Stimulated activated CD8-positive, alpha-beta memory T cell treated with anti-CD3 and anti-CD28 coated beads, Interleukin-12 subunit alpha, Interleukin-12 subunit beta, amount 100 ng/mL, for 1 hour (primary cell): ENCODE results near the gene CCDC185.
"Not testable (repeated sequence)": the region's sequence is repeated elsewhere in the genome, so short reads cannot be mapped to it uniquely, and the experiment has no call there.

Experiments
- DNase-seq: peaks from one replicate; pipeline ENCODE4 v3.0.0-alpha.2; 2020; ENCODE audit warnings: low read depth

CCDC185 gene

DNA sequence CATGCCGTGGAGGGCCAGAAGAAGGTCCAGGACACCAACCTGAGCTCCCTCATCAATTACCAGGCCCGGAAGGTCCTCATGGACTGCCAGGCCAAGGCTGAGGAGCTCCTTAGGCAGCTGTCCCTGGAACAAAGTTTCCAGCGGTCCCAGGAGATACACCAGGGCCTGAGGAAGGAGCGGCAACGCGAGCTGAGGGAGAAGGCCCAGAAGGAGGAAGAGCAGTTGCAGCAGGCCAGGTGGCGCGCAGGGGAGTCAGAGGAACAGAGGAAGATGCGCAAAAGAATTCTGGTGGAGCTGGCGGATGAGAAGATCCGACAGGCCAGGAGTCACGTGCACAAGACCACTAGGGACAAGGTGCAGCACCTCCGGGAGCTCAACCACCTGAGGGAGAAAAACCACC lies 1.5 kb downstream of the CCDC185 start:
- no peak for DNase-seq

DNA sequence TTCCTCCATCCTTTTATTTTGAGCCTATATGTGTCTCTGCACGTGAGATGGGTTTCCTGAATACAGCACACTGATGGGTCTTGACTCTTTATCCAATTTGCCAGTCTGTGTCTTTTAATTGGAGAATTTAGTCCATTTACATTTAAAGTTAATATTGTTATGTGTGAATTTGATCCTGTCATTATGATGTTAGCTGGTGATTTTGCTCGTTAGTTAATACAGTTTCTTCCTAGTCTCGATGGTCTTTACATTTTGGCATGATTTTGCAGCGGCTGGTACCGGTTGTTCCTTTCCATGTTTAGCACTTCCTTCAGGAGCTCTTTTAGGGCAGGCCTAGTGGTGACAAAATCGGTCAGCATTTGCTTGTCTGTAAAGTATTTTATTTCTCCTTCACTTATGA lies 6.2 kb downstream of the CCDC185 start:
- DNase-seq = not testable (repeated sequence)

DNA sequence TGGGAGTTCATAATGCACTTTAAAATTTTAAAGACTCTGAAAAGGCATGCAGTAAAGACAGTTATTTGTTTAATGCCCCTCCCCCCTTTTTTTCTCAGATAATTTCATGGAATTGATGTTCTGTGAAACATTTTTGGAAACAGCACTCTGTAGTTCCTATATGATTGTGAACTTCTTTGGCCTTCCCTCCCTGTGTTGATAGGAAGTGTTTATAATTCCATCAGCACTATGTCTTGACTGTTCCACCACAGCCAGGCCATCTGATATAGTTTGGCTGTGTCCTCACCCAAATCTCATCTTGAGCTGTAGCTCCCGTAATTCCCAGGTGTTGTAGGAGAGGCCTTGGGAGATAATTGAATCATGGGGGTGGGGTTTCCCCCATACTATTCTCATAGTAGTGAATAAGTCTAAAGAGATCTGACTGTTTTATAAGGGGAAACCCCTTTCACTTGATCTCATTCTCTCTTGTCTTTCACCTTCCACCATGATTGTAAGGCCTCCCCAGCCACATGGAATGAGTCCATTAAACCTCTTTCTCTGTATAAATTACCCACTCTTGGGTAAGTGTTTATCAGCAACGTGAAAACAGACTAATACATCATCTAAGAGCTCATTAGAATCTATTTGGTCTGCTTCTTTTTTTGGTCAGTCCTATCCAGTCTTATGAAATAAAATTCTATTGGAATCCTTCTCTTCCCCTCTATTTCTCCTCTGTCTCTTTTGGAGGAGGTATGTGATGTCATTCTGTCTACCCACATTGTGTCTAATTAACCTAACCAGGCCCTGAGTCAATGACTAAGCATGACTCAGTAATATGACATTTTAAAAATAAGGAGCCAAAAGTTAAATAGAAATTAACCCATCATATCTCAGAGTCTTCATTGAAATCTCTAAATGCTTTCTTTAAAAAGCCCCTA lies 8.9 kb downstream of the CCDC185 start:
- no peak for DNase-seq

DNA sequence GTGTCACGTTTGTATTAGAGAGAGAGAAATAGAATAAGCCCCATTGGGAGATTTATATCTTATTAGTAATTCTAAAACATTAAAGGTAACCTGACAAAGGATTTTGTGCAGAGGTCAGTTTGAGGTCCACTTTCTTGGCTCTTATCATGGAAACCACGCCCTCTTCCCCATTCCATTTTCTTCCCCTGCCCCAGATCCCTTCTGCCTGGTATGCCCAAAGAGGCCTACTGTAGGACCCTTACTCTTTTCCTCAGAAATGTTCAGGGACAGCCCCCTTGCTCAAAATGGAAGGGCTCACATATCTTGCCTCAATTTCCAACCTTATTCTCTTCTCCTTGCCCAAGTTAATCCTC lies 9.6 kb downstream of the CCDC185 start:
- DNase-seq = no peak

DNA sequence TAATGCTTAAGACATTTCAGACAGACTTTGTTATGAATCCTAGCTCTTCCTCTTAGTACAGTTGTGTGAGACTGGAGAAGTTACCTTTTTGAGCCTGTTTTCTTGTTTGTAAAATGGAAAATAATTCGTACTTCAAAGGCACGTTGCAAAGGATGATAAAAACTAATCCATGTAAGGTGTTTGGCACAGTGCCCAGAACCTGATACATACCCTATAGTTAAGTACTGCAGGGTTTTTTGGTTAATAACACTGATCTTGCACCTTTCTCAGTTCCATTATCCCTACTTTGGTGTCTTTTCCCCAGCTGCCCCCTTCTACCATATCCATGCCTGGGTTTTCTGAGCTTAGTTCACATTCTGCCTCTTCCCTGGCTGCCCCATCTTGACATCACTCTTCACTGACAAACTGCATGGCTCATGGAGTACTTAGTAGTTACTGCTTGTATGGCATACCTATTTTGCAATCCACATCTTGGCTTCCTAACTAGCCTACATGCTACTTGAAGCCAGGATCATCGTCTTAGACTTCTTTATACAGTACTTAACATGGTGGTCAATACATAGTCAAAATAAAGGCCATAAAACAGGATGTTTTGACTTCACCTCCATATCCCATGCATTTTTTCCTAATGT lies 10.1 kb downstream of the CCDC185 start:
- no peak for DNase-seq

DNA sequence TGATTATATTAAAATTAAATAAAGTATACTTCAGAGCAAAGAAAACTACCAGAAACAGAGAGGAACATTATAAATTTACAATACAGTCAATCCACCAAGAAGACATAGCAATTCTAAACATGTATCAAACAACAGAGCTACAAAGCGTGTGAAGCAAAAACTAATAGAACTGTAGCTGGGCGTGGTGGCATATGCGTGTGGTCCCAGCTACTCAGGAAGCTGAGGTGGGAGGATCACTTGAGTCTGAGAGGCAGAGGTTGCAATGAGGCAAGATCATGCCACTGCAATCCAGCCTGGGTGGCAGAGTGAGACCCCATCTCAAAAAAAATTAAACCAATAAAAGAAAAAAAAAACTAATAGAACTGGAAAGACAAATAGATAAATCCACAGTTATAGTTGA lies 12.3 kb downstream of the CCDC185 start:
- no peak for DNase-seq

DNA sequence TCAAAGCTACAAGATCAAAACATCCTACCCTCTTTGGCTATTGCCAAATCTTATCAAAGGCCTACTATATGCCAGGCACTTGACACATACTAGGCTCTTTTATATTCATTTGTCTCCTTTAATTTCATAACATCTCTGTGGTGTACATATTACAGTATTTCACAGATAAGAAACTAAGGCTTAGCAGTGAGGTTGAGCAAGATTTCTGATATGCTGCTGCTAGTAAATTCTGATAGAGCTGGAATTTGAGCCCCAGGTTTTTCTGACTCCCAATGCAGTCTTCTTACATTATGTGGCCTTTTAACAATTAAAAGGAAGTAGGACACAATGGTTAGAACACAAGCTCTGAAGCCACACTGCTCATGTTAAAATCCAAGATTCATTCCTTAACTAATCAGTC lies 16.8 kb downstream of the CCDC185 start:
- DNase-seq = no peak

DNA sequence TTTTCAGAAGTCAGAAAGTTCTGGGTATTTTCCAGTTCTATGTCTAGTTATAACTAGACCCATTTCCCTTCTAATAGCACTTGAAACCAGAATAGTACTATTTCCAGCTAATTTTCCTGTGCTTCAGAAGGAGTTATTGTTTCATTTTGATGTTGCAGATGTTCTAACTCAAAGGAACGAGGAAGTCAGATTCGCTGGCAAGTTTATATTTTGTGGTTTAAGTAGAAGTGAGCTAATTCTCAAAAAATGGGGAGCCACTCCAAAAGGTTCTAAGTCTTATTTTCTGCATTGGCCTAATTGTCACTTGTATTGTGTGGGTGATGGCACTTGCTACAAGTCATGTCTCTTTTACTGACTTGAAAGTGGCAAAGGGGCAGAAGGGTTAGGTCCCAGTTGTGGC lies 18.1 kb downstream of the CCDC185 start:
- no peak for DNase-seq

DNA sequence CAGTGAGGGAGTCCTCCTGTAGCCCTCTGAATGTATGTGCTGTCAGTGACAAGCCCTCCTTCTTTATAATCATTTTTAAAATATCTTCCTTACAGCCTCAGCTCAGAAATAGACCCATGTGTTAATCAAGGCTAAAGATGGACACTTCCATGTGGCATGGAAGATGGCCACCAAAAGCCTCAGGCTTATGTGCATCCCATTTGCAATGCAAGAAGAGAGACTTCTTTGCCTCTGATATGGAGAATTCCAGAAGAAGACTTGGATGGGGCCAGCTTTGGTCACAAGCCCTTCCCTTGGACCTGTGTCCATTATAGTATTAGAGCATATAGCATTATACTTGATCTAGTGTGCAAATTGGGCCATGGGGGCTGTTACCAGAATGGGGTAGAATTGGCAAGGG lies 18.5 kb downstream of the CCDC185 start:
- DNase-seq = no peak

DNA sequence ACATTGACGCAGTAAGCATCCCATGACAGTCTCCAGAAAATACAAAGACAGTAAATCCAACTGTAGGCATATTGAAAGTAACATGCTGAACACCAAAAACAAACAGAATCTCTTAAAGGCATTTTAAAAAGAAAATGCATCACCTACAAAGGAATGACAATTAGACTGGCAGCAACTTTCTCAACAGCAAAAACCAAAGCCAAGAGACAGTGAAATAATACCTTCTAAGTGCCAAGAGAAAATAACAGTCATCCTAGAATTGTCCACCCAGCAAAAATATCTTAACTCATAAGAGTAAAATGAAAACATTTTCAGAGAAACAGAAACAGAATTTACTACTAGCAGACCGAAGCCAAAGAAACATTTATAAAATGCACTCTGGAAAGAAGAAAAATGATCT lies 20.0 kb downstream of the CCDC185 start:
- DNase-seq = no peak

DNA sequence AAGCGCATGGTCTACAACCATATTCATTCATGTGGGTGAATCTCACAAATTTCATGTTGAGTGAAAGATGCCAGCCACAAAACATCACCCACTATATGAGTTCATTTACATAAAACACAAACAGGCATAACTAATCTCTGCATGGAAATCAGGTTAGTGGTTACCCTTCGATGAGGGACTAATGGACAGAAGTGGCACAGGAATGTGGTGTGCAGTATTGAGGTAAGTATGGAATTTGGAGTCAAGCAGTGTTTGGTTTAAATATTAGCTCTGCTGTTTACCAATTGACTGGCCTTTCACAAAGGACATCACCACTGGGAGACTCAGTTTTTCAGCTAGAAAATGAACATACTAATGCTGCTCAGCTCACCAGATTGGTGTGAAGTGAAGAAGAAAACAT lies 24.2 kb downstream of the CCDC185 start:
- DNase-seq = no peak

DNA sequence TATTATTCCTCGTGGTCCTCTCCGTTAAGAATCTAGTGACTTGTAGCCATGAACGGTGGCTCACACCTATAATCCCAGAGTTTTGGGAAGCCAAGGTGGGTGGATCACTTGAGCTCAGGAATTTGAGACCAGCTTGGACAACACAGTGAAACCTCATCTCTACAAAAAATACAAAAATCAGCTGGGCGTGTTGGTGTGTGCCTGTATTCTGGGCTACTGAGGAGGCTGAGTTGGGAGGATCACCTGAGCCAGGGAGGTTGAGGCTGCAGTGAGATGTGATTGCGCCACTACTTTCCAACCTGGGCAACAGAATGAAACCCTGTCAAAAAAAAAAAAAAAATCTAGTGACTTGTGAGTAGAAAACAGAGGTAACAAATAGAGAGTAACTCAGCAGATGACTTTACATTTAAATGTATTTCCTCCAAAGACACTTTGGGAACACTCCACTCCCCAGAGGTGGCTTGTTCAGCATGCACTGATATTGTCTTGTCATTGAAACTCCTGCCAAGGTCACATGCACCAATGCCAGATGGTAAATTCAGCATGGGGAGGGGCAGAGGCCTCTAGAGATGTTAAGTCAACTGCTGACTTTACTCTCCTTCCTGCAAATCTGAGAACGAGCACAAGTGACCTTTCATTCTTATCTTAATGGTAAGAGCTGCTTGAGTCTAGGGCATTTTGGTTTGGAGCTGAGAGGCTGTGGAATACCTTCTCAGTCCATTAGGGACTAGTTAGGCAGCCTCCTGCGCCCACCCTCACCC lies 24.9 kb downstream of the CCDC185 start:
- DNase-seq = no peak

DNA sequence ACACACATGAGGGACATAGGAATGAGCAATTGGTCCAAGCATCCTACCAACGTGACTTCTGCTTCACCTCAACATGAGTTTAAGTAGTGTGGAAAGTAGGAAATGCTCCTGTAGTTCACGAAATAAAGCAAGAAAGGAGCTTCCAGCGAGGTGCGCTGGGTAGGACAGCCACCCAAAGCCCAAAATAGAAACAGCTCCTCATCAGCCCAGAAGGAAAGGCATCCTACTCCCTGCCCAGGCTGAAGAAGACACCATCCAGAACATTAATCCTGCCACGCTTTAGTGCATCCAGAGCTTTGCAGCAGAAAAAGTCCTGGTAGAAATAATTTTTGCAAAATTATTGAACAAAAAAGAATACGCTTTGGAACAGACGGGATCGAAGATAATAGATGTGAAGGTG lies 25.9 kb downstream of the CCDC185 start:
- no peak for DNase-seq

DNA sequence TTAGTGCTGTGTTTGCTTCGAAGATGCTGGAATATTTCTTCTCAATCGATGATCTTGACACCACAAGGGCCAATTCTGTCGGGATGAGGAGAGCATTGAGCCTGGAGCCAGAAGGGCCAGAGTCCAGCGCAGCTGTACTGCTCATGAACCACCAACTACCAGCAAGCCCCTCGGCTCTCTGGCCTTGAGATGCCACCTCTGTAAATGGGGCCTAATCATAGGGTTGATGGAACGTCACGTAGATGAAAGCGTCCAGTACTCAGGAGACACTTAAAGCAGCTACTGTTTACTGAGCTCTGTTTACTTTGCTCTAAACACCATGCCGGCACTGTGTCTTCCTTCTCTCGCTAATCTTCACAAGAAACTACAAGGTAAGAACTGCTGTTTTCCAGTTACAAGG lies 26.3 kb downstream of the CCDC185 start:
- DNase-seq = no peak

DNA sequence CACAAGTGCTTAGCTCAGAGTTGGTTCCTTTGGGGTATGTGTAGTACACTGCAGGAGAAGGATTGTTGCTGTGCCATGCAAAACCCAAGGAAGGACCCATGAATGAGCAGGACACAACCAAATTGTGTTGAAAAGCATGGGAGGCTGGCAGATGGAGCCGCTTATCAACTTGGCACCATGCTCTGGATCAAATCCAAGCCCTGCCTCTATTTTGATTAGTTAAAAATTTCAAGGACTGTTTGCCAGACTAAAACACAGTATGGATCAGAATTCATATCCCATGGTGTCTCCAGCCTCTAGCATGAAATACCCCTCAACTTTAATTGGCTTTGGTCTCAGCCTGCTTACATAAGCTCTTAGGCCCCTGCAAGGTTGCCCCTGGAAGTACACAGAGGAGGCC lies 27.8 kb downstream of the CCDC185 start:
- no peak for DNase-seq

DNA sequence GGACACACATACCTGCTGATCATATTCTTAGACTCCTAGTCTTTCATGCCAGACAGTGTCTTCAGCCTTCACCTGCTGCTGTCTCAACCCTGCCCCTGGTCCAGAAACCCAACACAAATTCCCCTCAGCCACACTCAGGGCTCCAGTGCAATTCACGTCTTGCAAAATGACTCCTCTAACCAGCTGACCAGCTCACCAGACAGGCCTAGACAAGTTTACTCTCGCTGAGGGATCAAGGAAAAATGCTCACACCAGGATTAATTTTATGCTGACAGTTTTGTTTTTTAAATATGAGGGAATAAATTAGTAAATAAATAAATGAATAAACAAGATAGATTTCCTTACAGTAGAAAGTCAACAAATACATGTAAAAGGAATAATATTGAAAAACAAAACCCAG lies 28.5 kb downstream of the CCDC185 start:
- DNase-seq = no peak

DNA sequence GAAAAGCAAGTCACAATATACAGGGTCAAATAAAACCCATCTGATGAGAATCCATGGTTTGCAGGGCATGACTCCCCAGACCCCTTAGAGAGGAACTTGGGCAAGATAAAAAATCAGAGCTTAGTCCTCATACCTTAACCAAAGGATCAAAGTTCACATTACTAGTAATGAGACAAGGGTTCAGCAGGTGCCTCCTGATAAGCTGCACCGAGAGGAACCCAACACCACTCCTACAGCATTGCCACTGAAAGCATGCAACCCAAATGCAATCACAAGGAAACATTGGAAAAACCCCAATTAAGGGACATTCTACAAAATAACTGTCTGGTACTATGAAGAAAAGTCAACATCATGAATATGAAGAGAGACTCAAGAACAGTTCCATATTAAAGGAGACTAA lies 29.7 kb downstream of the CCDC185 start:
- no peak for DNase-seq

DNA sequence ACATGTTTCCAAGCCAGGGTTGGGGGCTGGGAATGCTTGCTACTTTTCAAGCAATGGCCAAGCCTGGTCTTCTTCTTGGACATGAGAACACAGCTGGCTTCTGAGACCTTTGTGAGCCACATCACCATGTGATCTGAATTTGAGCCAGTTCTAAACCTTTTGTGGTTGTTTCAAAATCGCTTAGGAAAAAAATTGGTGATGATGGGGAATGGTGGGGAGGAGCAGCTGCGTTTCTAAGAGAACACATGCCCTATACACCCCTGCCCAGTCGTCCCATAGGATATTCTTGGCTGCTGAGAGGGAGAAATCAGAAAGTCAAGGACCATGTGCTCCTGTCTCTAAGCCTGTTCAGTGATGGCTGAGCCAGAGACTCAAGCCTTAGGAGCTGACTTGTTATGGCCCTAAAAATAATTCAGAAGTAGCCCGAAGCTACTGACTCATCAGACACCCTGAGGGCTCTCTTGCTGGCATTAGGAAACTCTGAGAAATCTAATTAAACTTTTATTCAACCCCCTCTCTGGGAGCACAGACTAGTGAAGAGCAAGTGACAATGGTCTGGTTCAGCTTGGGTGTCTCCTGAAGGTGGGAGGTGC lies 30.5 kb downstream of the CCDC185 start:
- no peak for DNase-seq

DNA sequence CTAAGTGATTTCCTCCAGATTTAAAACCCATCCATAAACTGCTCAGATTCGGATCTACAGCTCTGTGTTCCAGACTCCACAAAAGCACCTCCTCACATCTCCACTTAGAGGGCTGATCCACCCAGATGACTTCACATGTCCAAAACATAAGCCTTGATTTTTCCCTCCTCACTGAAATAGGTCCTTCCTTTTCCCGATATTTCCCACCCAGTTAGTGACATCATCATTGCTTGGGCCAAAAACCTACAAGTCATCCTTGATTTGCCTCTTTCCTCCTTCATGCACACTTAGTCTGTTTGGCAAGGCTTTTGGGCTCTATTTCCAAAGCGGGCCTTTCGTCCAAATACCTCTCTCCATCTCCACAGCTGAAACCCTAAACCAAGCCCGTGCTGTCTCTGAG lies 32.3 kb downstream of the CCDC185 start:
- DNase-seq = no peak

DNA sequence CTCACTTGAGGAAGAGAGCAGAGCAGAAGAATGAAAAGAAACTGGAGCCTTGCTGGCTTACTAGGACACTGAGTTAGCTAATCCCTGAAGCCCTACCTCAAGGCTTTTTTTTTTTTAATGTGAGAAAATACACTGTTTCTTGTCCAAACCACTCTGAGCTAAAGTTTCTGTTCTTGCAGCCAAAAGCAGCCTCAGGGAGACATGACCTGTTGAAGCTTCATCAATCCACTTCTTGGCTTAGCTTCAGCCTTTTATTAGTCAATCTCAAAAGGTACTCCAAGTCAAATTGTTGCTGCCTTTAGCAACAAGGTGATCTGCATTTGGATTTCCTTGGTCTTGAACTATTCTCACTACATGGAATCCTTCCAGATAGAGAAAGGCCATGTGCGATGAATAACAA lies 33.7 kb downstream of the CCDC185 start:
- DNase-seq = no peak

DNA sequence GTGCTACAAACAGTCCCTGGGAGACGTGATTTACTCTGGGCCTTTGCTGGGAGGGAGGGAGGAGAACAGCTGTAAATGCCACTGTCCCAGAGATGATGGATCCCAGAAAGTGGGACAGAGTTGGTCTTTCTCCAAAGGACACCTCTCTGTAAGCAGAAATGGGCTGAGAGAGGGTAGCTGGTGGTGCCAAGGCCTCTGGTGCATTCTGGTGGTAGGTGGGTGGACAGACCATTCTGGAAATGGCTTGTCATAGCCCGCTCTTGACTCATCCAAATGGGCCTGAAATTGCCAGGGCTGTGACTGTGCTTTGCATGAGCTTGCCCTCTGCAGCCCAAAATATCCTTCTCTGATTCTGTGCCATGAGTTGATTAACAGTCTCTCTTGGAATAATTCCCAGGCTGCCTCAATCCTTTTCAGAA lies 36.1 kb downstream of the CCDC185 start:
- no peak for DNase-seq

DNA sequence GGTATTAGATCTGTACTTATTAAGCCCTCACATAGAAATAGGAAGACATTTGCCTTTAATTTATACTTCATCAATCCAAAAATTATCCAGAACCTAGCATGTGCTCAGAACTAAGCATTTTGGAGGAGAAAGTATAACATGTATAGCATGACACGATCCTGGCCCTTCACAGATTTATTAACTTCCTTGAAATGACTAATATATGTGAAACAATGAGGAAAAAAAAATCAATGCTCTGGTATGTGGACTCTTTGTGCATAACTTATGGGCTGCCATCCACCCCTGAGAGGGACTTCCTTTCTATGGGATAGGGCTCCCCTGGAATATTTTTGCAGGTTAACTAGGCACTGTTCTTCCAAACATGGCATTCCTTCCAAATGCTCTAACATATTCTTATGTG lies 36.6 kb downstream of the CCDC185 start:
- no peak for DNase-seq

DNA sequence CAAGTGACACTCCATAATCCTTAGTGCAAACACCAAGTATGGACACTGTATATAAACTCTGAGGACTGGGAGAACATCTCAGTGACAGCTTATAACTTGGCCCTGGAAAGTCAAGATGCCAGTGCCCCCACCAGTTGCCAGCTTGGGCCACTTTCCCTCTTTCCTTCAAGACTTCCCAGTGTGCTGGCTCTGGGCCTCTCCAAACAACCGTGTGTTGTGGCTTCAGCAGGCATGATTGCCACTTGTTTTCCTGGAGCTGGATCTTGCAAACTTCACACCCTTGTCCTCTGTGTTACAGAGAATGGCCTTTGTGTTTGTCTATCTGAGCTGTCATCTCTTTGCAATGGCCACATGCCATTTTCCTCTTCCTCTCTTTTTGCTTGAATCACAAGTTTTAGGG lies 37.0 kb downstream of the CCDC185 start:
- DNase-seq = no peak
